OCI-LY7 (cell line): ENCODE data around the gene SYN1.

Experiments used
- EZH2phosphoT487 ChIP-seq: fragments of 200-600 bp; sonication (generic); IDR thresholded peaks from 2 replicates; pipeline ENCODE4 v1.6.1; 2018; ENCODE audit warnings: low read depth, borderline replicate concordance, mild to moderate bottlenecking, mixed run types, antibody characterized with exemption, low read length, moderate library complexity, mixed read lengths
- TF ChIP-seq, protein P1 (sequence below): fragments of 200-600 bp; sonication (generic); conservative IDR thresholded peaks from 2 replicates; pipeline ENCODE4 v1.5.1; 2014; ENCODE audit warnings: mild to moderate bottlenecking, antibody characterized with exemption, low read length, moderate library complexity, mixed read lengths

DNA sequence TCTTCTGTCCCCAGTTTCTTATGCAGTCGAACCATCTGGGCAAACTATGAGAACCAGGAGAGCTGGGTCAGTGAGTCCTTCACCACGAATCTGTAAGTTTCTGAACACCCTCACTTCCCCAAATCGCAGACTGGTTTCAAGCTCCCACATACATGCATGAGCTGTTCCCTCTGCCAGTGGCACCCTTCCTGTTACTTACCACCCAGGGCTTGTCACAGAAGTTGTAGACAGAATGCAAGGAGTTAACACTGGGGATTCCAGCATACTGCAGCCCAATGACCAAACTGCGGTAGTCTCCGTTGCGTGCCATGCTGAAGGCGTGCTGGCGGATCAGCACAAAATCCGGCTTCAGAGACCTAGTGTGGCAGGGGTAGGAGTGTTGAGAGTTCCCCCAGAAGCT lies 14.6 kb downstream of the SYN1 start:
- TF ChIP-seq, protein P1, sequence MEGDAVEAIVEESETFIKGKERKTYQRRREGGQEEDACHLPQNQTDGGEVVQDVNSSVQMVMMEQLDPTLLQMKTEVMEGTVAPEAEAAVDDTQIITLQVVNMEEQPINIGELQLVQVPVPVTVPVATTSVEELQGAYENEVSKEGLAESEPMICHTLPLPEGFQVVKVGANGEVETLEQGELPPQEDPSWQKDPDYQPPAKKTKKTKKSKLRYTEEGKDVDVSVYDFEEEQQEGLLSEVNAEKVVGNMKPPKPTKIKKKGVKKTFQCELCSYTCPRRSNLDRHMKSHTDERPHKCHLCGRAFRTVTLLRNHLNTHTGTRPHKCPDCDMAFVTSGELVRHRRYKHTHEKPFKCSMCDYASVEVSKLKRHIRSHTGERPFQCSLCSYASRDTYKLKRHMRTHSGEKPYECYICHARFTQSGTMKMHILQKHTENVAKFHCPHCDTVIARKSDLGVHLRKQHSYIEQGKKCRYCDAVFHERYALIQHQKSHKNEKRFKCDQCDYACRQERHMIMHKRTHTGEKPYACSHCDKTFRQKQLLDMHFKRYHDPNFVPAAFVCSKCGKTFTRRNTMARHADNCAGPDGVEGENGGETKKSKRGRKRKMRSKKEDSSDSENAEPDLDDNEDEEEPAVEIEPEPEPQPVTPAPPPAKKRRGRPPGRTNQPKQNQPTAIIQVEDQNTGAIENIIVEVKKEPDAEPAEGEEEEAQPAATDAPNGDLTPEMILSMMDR: no peak
- no peak for TF ChIP-seq EZH2phosphoT487
